Measurements from ENCODE around the gene PDLIM5.

The PDLIM5 gene

DNA sequence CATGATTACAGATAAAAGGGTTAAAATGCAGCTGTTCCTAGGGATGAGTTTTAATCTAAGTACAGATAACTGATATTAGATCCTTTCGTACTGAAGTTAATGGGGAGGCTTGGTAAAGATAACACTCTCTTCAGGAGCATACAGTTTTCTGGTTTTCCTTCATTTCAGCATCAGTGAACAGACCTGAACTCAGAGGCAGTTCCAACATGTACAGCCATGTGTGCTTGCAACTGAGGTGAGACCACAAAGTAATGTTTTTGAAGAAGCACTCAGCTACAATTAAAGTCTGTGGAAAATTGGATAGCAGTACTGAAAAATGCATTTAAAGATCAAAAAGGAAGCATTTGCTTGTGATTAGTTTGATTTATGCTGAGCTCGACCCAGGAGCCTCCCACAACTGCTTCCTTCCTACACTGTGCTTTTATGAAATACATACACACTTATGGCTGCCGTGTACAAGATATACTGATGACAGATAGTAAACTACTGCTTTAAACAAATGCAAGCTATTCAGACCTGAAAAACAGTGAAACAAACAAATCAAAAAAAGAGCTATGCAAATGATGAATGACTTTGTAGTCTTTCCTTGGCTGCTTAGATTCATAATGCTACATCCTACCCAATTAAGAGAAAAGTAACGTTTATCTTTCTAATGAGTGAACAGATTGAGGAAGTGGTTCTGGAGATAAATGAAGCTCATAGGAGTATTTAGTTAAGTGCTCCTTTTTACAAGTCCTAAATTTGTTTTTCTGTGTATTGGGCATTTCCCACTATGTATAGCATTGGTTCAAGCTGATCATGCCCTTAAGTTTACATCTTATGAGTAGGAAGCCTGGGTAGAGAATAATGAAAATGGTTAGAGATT lies 68.4 kb downstream of the PDLIM5 start:
- TF ChIP-seq LEF1 (IDR thresholded peaks at IDR 0.05; ENCODE audit: borderline replicate concordance) (no peak), FOXM1 (IDR thresholded peaks at IDR 0.05; ENCODE audit: borderline replicate concordance) (no peak), NFRKB (IDR thresholded peaks at IDR 0.05) (no peak), ZNF384 (IDR thresholded peaks at IDR 0.05) (no peak), FOXK2 (IDR thresholded peaks at IDR 0.05) (no peak), BHLHE40 (IDR thresholded peaks at IDR 0.05; ENCODE audit: borderline replicate concordance) (no peak), PKNOX1 (IDR thresholded peaks at IDR 0.05) (no peak), FOXA1 (IDR thresholded peaks at IDR 0.05) (no peak), SP1 (IDR thresholded peaks at IDR 0.05) (no peak), L3MBTL2 (conservative IDR thresholded peaks at IDR 0.05) (no peak), SUZ12 (IDR thresholded peaks at IDR 0.05) (no peak), ARNT (IDR thresholded peaks at IDR 0.05) (no peak), HDGF (IDR thresholded peaks at IDR 0.05; ENCODE audit: borderline replicate concordance) (no peak), CTBP1 (IDR thresholded peaks at IDR 0.05; ENCODE audit: borderline replicate concordance) (no peak), TARDBP (IDR thresholded peaks at IDR 0.05) (no peak), ELF4 (IDR thresholded peaks at IDR 0.05) (no peak)
- no peak for DNase-seq (ENCODE audit: extremely low spot score)
- ChIA-PET POLR2A (no interaction called here), CTCF (no interaction called here)

GRCh38 chr4:94523033-94523580 lies 71.4 kb downstream of the PDLIM5 start:
- DNase-seq (ENCODE audit: extremely low spot score): no peak
- ChIA-PET CTCF (no interaction called here), POLR2A (no interaction called here)
- TF ChIP-seq CTBP1 (IDR thresholded peaks at IDR 0.05; ENCODE audit: borderline replicate concordance): no peak
- no peak for TF ChIP-seq SP1 (IDR thresholded peaks at IDR 0.05)
- no peak for TF ChIP-seq FOXA1 (IDR thresholded peaks at IDR 0.05)
- no peak for TF ChIP-seq ZNF384 (IDR thresholded peaks at IDR 0.05)
- TF ChIP-seq TARDBP (IDR thresholded peaks at IDR 0.05): no peak
- TF ChIP-seq SUZ12 (IDR thresholded peaks at IDR 0.05): no peak
- TF ChIP-seq L3MBTL2 (conservative IDR thresholded peaks at IDR 0.05): no peak
- TF ChIP-seq HDGF (IDR thresholded peaks at IDR 0.05; ENCODE audit: borderline replicate concordance): no peak
- TF ChIP-seq NFRKB (IDR thresholded peaks at IDR 0.05): no peak
- no peak for TF ChIP-seq BHLHE40 (IDR thresholded peaks at IDR 0.05; ENCODE audit: borderline replicate concordance)
- TF ChIP-seq FOXK2 (IDR thresholded peaks at IDR 0.05): no peak
- no peak for TF ChIP-seq FOXM1 (IDR thresholded peaks at IDR 0.05; ENCODE audit: borderline replicate concordance)
- no peak for TF ChIP-seq LEF1 (IDR thresholded peaks at IDR 0.05; ENCODE audit: borderline replicate concordance)
- no peak for TF ChIP-seq PKNOX1 (IDR thresholded peaks at IDR 0.05)

- ChIA-PET CTCF (interaction anchor here (0.7 kb wide), 1 partner anchor 8 kb away, joined by 7 read pairs; no protein-coding TSS in a partner anchor), POLR2A (no interaction called here)
- no peak for DNase-seq (ENCODE audit: extremely low spot score)
- TF ChIP-seq ELF4 (IDR thresholded peaks at IDR 0.05) (no peak), L3MBTL2 (conservative IDR thresholded peaks at IDR 0.05) (no peak), SUZ12 (IDR thresholded peaks at IDR 0.05) (no peak), LEF1 (IDR thresholded peaks at IDR 0.05; ENCODE audit: borderline replicate concordance) (no peak)
These were observed 71.9 kb downstream of the PDLIM5 start for GRCh38 chr4:94523617-94524016.

DNA sequence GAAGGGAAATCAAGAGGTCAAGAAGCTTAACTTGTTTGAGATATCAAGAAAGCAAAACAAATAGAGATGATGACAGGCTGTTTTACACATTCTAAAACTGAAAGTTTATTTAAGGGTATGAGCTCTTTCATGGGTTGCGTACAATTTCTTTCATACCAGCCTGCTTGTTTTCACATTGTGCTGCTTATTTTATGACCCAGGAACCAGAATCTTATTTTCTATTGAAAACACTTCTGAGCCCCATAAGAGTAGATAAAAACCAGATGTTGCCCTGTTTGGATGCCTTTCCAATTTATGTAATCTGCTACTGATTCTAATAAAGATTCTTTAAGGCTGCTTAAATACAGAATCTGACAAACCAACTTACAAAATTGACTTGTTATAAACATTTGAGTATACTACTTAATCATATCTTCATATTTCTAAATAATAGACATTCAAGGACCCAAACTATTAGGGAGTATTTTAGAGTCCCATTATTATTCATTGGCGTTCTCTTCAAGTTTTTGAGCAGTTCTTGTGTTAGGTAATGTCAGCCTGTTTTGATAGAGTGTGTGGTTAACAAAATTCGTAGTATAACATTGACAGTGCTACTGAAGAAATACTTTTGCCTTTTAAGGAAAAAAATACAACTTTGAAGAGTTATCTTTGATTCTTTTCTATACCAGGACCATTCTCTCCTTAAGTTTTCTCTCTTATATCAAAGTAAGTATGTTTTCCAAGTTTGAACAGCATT lies 74.4 kb downstream of the PDLIM5 start:
- no peak for TF ChIP-seq ZNF384 (IDR thresholded peaks at IDR 0.05)
- no peak for TF ChIP-seq PKNOX1 (IDR thresholded peaks at IDR 0.05)
- TF ChIP-seq FOXK2 (IDR thresholded peaks at IDR 0.05): no peak
- TF ChIP-seq FOXM1 (IDR thresholded peaks at IDR 0.05; ENCODE audit: borderline replicate concordance): no peak
- no peak for TF ChIP-seq TARDBP (IDR thresholded peaks at IDR 0.05)
- TF ChIP-seq NFRKB (IDR thresholded peaks at IDR 0.05): no peak
- no peak for TF ChIP-seq HDGF (IDR thresholded peaks at IDR 0.05; ENCODE audit: borderline replicate concordance)
- TF ChIP-seq ARNT (IDR thresholded peaks at IDR 0.05): no peak
- TF ChIP-seq L3MBTL2 (conservative IDR thresholded peaks at IDR 0.05): no peak
- no peak for TF ChIP-seq FOXA1 (IDR thresholded peaks at IDR 0.05)
- no peak for TF ChIP-seq LEF1 (IDR thresholded peaks at IDR 0.05; ENCODE audit: borderline replicate concordance)
- TF ChIP-seq BHLHE40 (IDR thresholded peaks at IDR 0.05; ENCODE audit: borderline replicate concordance): no peak
- TF ChIP-seq SP1 (IDR thresholded peaks at IDR 0.05): no peak
- no peak for TF ChIP-seq CTBP1 (IDR thresholded peaks at IDR 0.05; ENCODE audit: borderline replicate concordance)
- TF ChIP-seq ELF4 (IDR thresholded peaks at IDR 0.05): no peak
- POLR2A ChIA-PET: interaction anchor here (0.6 kb wide), 1 partner anchor 304 kb away, joined by 3 read pairs; no protein-coding TSS in a partner anchor
- CTCF ChIA-PET: no interaction called here
- no peak for DNase-seq (ENCODE audit: extremely low spot score)

DNA sequence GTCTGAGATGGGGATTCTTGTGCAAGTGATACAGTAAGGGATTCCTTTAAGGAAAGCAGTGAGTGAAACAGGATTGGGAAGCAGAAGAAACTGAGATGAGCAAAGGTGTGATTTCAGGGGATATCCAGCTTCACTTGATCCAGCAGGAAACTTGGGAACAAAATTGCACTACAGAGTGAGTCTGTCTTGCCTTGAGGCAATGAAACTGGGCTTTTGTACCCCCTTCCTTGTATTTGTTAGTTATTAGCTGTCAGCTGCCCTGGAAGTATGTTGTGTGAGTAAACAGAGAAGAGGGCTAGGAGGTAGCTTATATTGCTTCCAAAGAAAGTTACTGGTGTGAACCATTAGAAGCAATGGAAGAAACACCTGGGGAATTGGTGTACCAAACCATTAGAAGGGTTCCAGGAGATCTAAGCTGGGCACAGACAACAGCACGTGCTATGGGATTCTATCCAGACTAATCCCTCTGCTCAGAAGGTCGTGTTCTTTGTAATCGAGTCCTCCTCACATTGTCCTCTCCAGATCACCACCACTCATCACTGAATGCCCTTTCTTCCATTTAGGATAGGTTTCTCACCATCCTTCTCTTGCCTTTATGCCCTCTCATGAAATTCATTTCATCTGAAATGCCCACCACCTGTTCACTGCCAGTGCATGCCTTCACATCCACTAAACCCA lies 76.0 kb downstream of the PDLIM5 start:
- TF ChIP-seq BHLHE40 (IDR thresholded peaks at IDR 0.05; ENCODE audit: borderline replicate concordance) (no peak), HDGF (IDR thresholded peaks at IDR 0.05; ENCODE audit: borderline replicate concordance) (no peak)
- no peak for DNase-seq (ENCODE audit: extremely low spot score)
- ChIA-PET POLR2A (no interaction called here), CTCF (no interaction called here)
